IMR-90 (cell line): Measurements from ENCODE around the gene EIF4G3. TPM values are rescaled to one million over a fixed set of nuclear protein-coding genes. Genes with fewer than 3 reads are reported as not detected.

Experiments
- ATAC-seq: fragments of 200-7000 bp; cut with Tn5 transposase; 2 replicates; pipeline ENCODE4 v1.9.1; 2020; ENCODE audit warnings: low read depth, mild to moderate bottlenecking, moderate library complexity
- BruUV-seq: library from RNA; stranded (reverse); fragments of 400-500 nt; replicated peaks from 2 replicates; lab custom pipeline; 2021; lab: Mats Ljungman, UMichigan
- CTCF ChIA-PET: fragments of 300-600 bp; formaldehyde crosslinking; extraction: SDS; loops from one replicate; lab custom pipeline; 2021; ENCODE audit warnings: antibody characterized with exemption; lab: Yijun Ruan, JAX
- POLR2A ChIA-PET: fragments of 300-600 bp; sonication (Branson Sonifier 250); formaldehyde crosslinking; loops from one replicate; lab custom pipeline; 2022; ENCODE audit warnings: antibody characterized with exemption; ENCODE audit not compliant: unreplicated experiment; lab: Charles Lee
- DNase-seq: peaks from one replicate; pipeline ENCODE4 v3.0.0; 2013
- H2AFZ ChIP-seq: replicated peaks from 2 replicates; pipeline ENCODE3; 2013; ENCODE audit warnings: low read length, mild to moderate bottlenecking; ENCODE audit not compliant: poor library complexity
- H2AK5ac ChIP-seq: 2 replicates; pipeline ENCODE4 v1.6.1; 2013; ENCODE audit warnings: low read depth, low read length, inconsistent platforms
- H2AK9ac ChIP-seq: replicated peaks from 2 replicates; pipeline ENCODE3; 2013; ENCODE audit warnings: mild to moderate bottlenecking, low read depth, low read length, moderate library complexity; ENCODE audit not compliant: poor library complexity
- H2BK120ac ChIP-seq: 2 replicates; pipeline ENCODE4 v1.6.1; 2013; ENCODE audit warnings: low read depth, low read length, inconsistent platforms
- H2BK15ac ChIP-seq: 3 replicates; pipeline ENCODE4 v1.6.1; 2013; ENCODE audit warnings: low read depth, low read length, inconsistent platforms
- H2BK20ac ChIP-seq: 2 replicates; pipeline ENCODE4 v1.6.1; 2013; ENCODE audit warnings: low read depth, mild to moderate bottlenecking, inconsistent platforms, low read length, moderate library complexity
- H2BK5ac ChIP-seq: 2 replicates; pipeline ENCODE4 v1.6.1; 2013; ENCODE audit warnings: mild to moderate bottlenecking, low read depth, low read length, inconsistent platforms; ENCODE audit not compliant: poor library complexity, severe bottlenecking
- H3K14ac ChIP-seq: replicated peaks from 2 replicates; pipeline ENCODE4 v1.6.1; 2013; ENCODE audit warnings: low read depth, low read length, inconsistent platforms
- H3K18ac ChIP-seq: 2 replicates; pipeline ENCODE4 v1.6.1; 2013; ENCODE audit warnings: low read depth, low read length, control low read depth
- H3K23ac ChIP-seq: 2 replicates; pipeline ENCODE4 v1.6.1; 2013; ENCODE audit warnings: low read depth, low read length, inconsistent platforms
- H3K27ac ChIP-seq: 2 replicates; pipeline ENCODE4 v1.5.1; 2013; ENCODE audit warnings: mild to moderate bottlenecking, control low read depth, low read length; ENCODE audit not compliant: insufficient read depth
- H3K27me3 ChIP-seq: 2 replicates; pipeline ENCODE4 v1.6.1; 2013; ENCODE audit warnings: low read length; ENCODE audit not compliant: control insufficient read depth, insufficient read depth
- H3K36me3 ChIP-seq: 2 replicates; pipeline ENCODE4 v1.6.1; 2013; ENCODE audit warnings: low read length, mixed read lengths; ENCODE audit not compliant: control insufficient read depth, insufficient read depth
- H3K4ac ChIP-seq: 2 replicates; pipeline ENCODE4 v1.6.1; 2013; ENCODE audit warnings: low read depth, low read length, inconsistent platforms
- H3K4me1 ChIP-seq: 2 replicates; pipeline ENCODE4 v1.6.1; 2013; ENCODE audit warnings: low read length, mixed read lengths; ENCODE audit not compliant: control insufficient read depth, insufficient read depth
- H3K4me2 ChIP-seq: 2 replicates; pipeline ENCODE4 v1.6.1; 2013; ENCODE audit warnings: low read depth, mild to moderate bottlenecking, control low read depth, low read length, moderate library complexity
- H3K4me3 ChIP-seq: 2 replicates; pipeline ENCODE4 v1.5.1; 2013; ENCODE audit warnings: low read depth, mild to moderate bottlenecking, control low read depth, low read length, moderate library complexity; ENCODE audit not compliant: insufficient read depth
- H3K56ac ChIP-seq: 2 replicates; pipeline ENCODE4 v1.6.1; 2013; ENCODE audit warnings: low read length, inconsistent platforms; ENCODE audit not compliant: insufficient read depth; ENCODE audit errors: extremely low read depth
- H3K79me1 ChIP-seq, 2 experiments: 2 replicates each; pipeline ENCODE4 v1.6.1; 2013; ENCODE audit warnings: low read length in 2 of 2, inconsistent platforms in 1 of 2, low read depth in 1 of 2
- H3K9ac ChIP-seq: 2 replicates; pipeline ENCODE4 v1.6.1; 2013; ENCODE audit warnings: low read depth, low read length, control low read depth
- H3K9me1 ChIP-seq: 2 replicates; pipeline ENCODE4 v1.6.1; 2013; ENCODE audit warnings: low read length, inconsistent platforms; ENCODE audit not compliant: insufficient read depth
- H3K9me3 ChIP-seq: 2 replicates; pipeline ENCODE4 v1.6.1; 2013; ENCODE audit warnings: low read length; ENCODE audit not compliant: control insufficient read depth, insufficient read depth
- H4K20me1 ChIP-seq: 2 replicates; pipeline ENCODE4 v1.6.1; 2013; ENCODE audit warnings: low read length, inconsistent platforms; ENCODE audit not compliant: insufficient read depth
- H4K5ac ChIP-seq: 2 replicates; pipeline ENCODE4 v1.6.1; 2013; ENCODE audit warnings: mild to moderate bottlenecking, low read depth, low read length, control low read depth
- H4K8ac ChIP-seq, 2 experiments: 2 replicates each; pipeline ENCODE4 v1.6.1; 2013; ENCODE audit warnings: low read depth in 2 of 2, low read length in 2 of 2, control low read depth in 1 of 2, inconsistent platforms in 1 of 2
- H4K91ac ChIP-seq: 2 replicates; pipeline ENCODE4 v1.6.1; 2013; ENCODE audit warnings: low read depth, low read length, inconsistent platforms; ENCODE audit not compliant: insufficient read depth
- BHLHE40 ChIP-seq: fragments of 150-350 bp; IDR thresholded peaks from 2 replicates; pipeline ENCODE4 v1.6.1; 2016; ENCODE audit warnings: mild to moderate bottlenecking, low read depth, low read length
- CEBPB ChIP-seq: IDR thresholded peaks from 2 replicates; pipeline ENCODE4 v1.6.1; 2012; ENCODE audit warnings: low read depth, low read length, improper control_type of control experiment
- CHD1 ChIP-seq: IDR thresholded peaks from 2 replicates; pipeline ENCODE4 v1.6.1; 2012; ENCODE audit warnings: low read depth, low read length, improper control_type of control experiment
- FOS ChIP-seq: fragments of 150-350 bp; IDR thresholded peaks from 2 replicates; pipeline ENCODE4 v1.6.1; 2016; ENCODE audit warnings: low read depth, low read length
- MAFK ChIP-seq: IDR thresholded peaks from 2 replicates; pipeline ENCODE4 v1.6.1; 2012; ENCODE audit warnings: low read depth, low read length, improper control_type of control experiment
- MAZ ChIP-seq: IDR thresholded peaks from 2 replicates; pipeline ENCODE4 v1.6.1; 2012; ENCODE audit warnings: low read depth, mild to moderate bottlenecking, low read length, improper control_type of control experiment, moderate library complexity, borderline replicate concordance
- MXI1 ChIP-seq: IDR thresholded peaks from 2 replicates; pipeline ENCODE4 v1.6.1; 2012; ENCODE audit warnings: low read depth, mild to moderate bottlenecking, low read length, moderate library complexity, borderline replicate concordance
- NFE2L2 ChIP-seq: fragments of 150-350 bp; IDR thresholded peaks from 2 replicates; pipeline ENCODE4 v1.6.1; 2016; ENCODE audit warnings: low read depth, mild to moderate bottlenecking, low read length
- RAD21 ChIP-seq: IDR thresholded peaks from 2 replicates; pipeline ENCODE4 v1.6.1; 2012; ENCODE audit warnings: low read length, improper control_type of control experiment
- RFX5 ChIP-seq: IDR thresholded peaks from 2 replicates; pipeline ENCODE4 v1.8.0; 2012; ENCODE audit warnings: low read depth, mild to moderate bottlenecking, low read length, moderate library complexity
- SMC3 ChIP-seq: fragments of 150-350 bp; IDR thresholded peaks from 2 replicates; pipeline ENCODE4 v1.6.1; 2016; ENCODE audit warnings: low read depth, mild to moderate bottlenecking, antibody characterized with exemption, low read length, moderate library complexity
- WGBS, 2 experiments: methylation state at CpG; one replicate each; pipeline versions ENCODE4 v1.1.5 to v1.1.7; 2013; ENCODE audit warnings: missing lambda C conversion rate in 2 of 2; ENCODE audit not compliant: insufficient read length in 1 of 2; ENCODE audit errors: extremely low coverage in 2 of 2; 5-methylcytosine and 5-hydroxymethylcytosine counted together
- dilution Hi-C: fragments of 300-500 bp; cut with HindIII; formaldehyde crosslinking; loops from one replicate; pipeline ENCODE4 v1.14.3; 2018; ENCODE audit warnings: low sequenced_read_pairs; ENCODE audit not compliant: unreplicated experiment
- in situ Hi-C: fragments of 300-500 bp; cut with MboI; formaldehyde crosslinking; loops from 3 replicates; pipeline ENCODE4 v1.14.3; 2019; ENCODE audit warnings: low sequenced_read_pairs, inconsistent platforms, mixed read lengths
- intact Hi-C: fragments of 100-400 bp; cut with micrococcal nuclease; formaldehyde crosslinking; loops from 2 replicates; pipeline ENCODE4 v1.10.0; 2022
- polyA plus RNA-seq, 3 experiments: library from polyadenylated mRNA; depleted of rRNA; stranded (reverse); fragments of >200 nt; gene quantifications; 2 replicates each; pipeline ENCODE4 v1.2.3, GENCODE V29; 2012; ENCODE audit warnings: low replicate concordance in 1 of 3
- total RNA-seq: library from RNA; depleted of rRNA; stranded (reverse); fragments of >200 nt; gene quantifications from 2 replicates; pipeline ENCODE4 v1.2.3, GENCODE V29; 2012
- TF ChIP-seq, protein P1 (sequence below): fragments of 150-350 bp; IDR thresholded peaks from 2 replicates; pipeline ENCODE4 v1.6.1; 2017; ENCODE audit warnings: mild to moderate bottlenecking, antibody characterized with exemption, low read length, low read depth
- TF ChIP-seq, protein P2 (sequence below): conservative IDR thresholded peaks from 2 replicates; pipeline ENCODE4 v1.5.1; 2012; ENCODE audit warnings: mild to moderate bottlenecking, low read depth, low read length, improper control_type of control experiment
- TF ChIP-seq, protein P3 (sequence below): fragments of 150-350 bp; IDR thresholded peaks from 2 replicates; pipeline ENCODE4 v1.6.1; 2016; ENCODE audit warnings: low read depth, mild to moderate bottlenecking, low read length, moderate library complexity, borderline replicate concordance

EIF4G3 gene
- total and polyA plus RNA-seq, 2 of the 4 experiments (the other 2 are of a cell fraction), result 25.8 to 49.2 TPM

DNA sequence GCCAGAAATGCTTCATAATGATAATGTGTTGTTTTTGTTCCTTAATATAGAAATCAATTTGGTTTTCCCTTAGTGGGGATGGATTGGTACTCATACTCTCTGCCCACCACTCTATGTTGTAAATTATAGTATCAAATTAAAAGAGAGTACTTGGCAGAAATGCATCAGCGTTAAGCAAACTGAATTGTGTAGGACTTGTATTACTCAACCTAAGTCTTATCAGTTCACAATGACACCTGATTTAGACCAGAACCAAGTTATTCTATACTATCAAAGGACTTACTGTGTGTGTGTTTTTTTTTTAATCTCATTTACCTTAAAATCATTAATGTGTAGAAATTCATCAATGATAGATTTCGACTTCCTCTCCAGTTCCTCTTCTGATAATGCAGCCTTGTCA, 327.6 kb downstream of the EIF4G3 start:
- DNase-seq (no peak), ATAC-seq (no peak)
- BruUV-seq, result no TSS peak
- Histone ChIP-seq H3K27me3 (no peaks in the 10 kb centered on the region), H3K4ac (no peak overlapping the region), H3K4me1 (peaks cover 8% of the 10 kb centered on the region), H2AFZ (no peak overlapping the region), H3K27ac (no peak overlapping the region), H3K18ac (no peak overlapping the region), H2AK9ac (no peak overlapping the region), H2BK5ac (no peak overlapping the region), H3K4me2 (no peak overlapping the region), H4K20me1 (no peaks in the 10 kb centered on the region), H2AK5ac (no peak overlapping the region), H3K9ac (no peak overlapping the region), H2BK20ac (no peak overlapping the region), H4K5ac (no peak overlapping the region), H4K8ac (no peak overlapping the region), H3K56ac (no peak overlapping the region), H2BK120ac (no peak overlapping the region), H3K36me3 (peaks cover 34% of the 10 kb centered on the region), H3K14ac (no peak overlapping the region), H4K91ac (no peak overlapping the region), H3K4me3 (no peak overlapping the region), H3K9me1 (peaks cover 5% of the 10 kb centered on the region; the same call in 1 of the 2 replicates), H3K9me3 (no peaks in the 10 kb centered on the region), H3K23ac (no peak overlapping the region), H2BK15ac (no peak overlapping the region), H3K79me1 (peaks cover 4 to 9% of the 10 kb centered on the region in 2 experiments; a peak in 2 of 4 replicates)
- TF ChIP-seq SMC3 (no peak), MAFK (no peak), MXI1 (no peak), FOS (no peak), BHLHE40 (no peak), RAD21 (no peak), RFX5 (no peak), NFE2L2 (no peak), CEBPB (no peak), MAZ (no peak), CHD1 (no peak)
- TF ChIP-seq, protein P1, sequence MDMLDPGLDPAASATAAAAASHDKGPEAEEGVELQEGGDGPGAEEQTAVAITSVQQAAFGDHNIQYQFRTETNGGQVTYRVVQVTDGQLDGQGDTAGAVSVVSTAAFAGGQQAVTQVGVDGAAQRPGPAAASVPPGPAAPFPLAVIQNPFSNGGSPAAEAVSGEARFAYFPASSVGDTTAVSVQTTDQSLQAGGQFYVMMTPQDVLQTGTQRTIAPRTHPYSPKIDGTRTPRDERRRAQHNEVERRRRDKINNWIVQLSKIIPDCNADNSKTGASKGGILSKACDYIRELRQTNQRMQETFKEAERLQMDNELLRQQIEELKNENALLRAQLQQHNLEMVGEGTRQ, result no peak
- TF ChIP-seq, protein P2, sequence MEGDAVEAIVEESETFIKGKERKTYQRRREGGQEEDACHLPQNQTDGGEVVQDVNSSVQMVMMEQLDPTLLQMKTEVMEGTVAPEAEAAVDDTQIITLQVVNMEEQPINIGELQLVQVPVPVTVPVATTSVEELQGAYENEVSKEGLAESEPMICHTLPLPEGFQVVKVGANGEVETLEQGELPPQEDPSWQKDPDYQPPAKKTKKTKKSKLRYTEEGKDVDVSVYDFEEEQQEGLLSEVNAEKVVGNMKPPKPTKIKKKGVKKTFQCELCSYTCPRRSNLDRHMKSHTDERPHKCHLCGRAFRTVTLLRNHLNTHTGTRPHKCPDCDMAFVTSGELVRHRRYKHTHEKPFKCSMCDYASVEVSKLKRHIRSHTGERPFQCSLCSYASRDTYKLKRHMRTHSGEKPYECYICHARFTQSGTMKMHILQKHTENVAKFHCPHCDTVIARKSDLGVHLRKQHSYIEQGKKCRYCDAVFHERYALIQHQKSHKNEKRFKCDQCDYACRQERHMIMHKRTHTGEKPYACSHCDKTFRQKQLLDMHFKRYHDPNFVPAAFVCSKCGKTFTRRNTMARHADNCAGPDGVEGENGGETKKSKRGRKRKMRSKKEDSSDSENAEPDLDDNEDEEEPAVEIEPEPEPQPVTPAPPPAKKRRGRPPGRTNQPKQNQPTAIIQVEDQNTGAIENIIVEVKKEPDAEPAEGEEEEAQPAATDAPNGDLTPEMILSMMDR, result no peak
- TF ChIP-seq, protein P3, sequence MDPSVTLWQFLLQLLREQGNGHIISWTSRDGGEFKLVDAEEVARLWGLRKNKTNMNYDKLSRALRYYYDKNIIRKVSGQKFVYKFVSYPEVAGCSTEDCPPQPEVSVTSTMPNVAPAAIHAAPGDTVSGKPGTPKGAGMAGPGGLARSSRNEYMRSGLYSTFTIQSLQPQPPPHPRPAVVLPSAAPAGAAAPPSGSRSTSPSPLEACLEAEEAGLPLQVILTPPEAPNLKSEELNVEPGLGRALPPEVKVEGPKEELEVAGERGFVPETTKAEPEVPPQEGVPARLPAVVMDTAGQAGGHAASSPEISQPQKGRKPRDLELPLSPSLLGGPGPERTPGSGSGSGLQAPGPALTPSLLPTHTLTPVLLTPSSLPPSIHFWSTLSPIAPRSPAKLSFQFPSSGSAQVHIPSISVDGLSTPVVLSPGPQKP, result no peak
- ChIA-PET CTCF (interaction anchor here (0.9 to 1.1 kb wide), 3 partner anchors 9 to 346 kb away, joined by 3 to 5 read pairs (median 4); no protein-coding TSS in a partner anchor), POLR2A (no interaction called here)
- in situ Hi-C loops, result no loop called here
- WGBS, 2 experiments, result no CpG with 5 or more reads among the region's 2 CpGs
- intact Hi-C loops, result loop anchor here (5.0 kb wide), 1 partner anchor 118 kb away; no protein-coding TSS in a partner anchor
- dilution Hi-C loops, result no loop called here
